Epidermal melanocyte (primary cell): ENCODE measurements around the gene KIAA0825.

Experiments used
- DNase-seq: peaks from one replicate; pipeline ENCODE4 v3.0.0; 2011; ENCODE audit warnings: low spot score; ENCODE audit not compliant: insufficient read length

KIAA0825 gene

GRCh38 chr5:94248175-94248875 is 370.1 kb downstream of the KIAA0825 start:
- no peak for DNase-seq

GRCh38 chr5:94245608-94246007 is 372.8 kb downstream of the KIAA0825 start:
- no peak for DNase-seq

- DNase-seq = no peak
Observed at GRCh38 chr5:94244921-94245320, 373.5 kb downstream of the KIAA0825 start.

GRCh38 chr5:94243612-94244011 is 374.8 kb downstream of the KIAA0825 start:
- no peak for DNase-seq

GRCh38 chr5:94240993-94241651 is 377.3 kb downstream of the KIAA0825 start:
- DNase-seq = no peak

GRCh38 chr5:94240596-94240992 is 377.8 kb downstream of the KIAA0825 start:
- DNase-seq = no peak

GRCh38 chr5:94240134-94240533 is 378.3 kb downstream of the KIAA0825 start:
- DNase-seq = no peak

- no peak for DNase-seq
Observed at GRCh38 chr5:94239266-94239665, 379.1 kb downstream of the KIAA0825 start.

GRCh38 chr5:94234987-94235386 is 383.4 kb downstream of the KIAA0825 start:
- DNase-seq = no peak

- no peak for DNase-seq
Observed at GRCh38 chr5:94228791-94229190, 389.6 kb downstream of the KIAA0825 start.

GRCh38 chr5:94223235-94223634 is 395.2 kb downstream of the KIAA0825 start:
- no peak for DNase-seq

- DNase-seq = peak; percentile 36
Observed at GRCh38 chr5:94218374-94218773, 400.0 kb downstream of the KIAA0825 start.

GRCh38 chr5:94217745-94218144 is 400.7 kb downstream of the KIAA0825 start:
- no peak for DNase-seq

GRCh38 chr5:94217216-94217615 is 401.2 kb downstream of the KIAA0825 start:
- DNase-seq = no peak

- DNase-seq = no peak
Observed at GRCh38 chr5:94212476-94212875, 405.9 kb downstream of the KIAA0825 start.

- no peak for DNase-seq
Observed at GRCh38 chr5:94209774-94210355, 408.5 kb downstream of the KIAA0825 start.

GRCh38 chr5:94209272-94209671 is 409.1 kb downstream of the KIAA0825 start:
- DNase-seq = no peak

- no peak for DNase-seq
Observed at GRCh38 chr5:94199566-94199965, 418.8 kb downstream of the KIAA0825 start.

- no peak for DNase-seq
Observed at GRCh38 chr5:94197970-94198369, 420.4 kb downstream of the KIAA0825 start.

- DNase-seq = no peak
Observed at GRCh38 chr5:94196953-94197352, 421.5 kb downstream of the KIAA0825 start.

- DNase-seq = no peak
Observed at GRCh38 chr5:94192658-94193391, 425.6 kb downstream of the KIAA0825 start.

- DNase-seq = no peak
Observed at GRCh38 chr5:94191604-94192003, 426.8 kb downstream of the KIAA0825 start.
